K562 (cell line): ENCODE data around the gene CCDC167. TPM values are rescaled to one million over a fixed set of nuclear protein-coding genes. Genes with fewer than 3 reads are reported as not detected.

Experiments used
- ATAC-seq: fragments of 200-7000 bp; cut with Tn5 transposase; 3 replicates; pipeline ENCODE4 v1.9.1; 2020; ENCODE audit warnings: moderate library complexity
- BruUV-seq: library from RNA; stranded (reverse); fragments of 400-500 nt; replicated peaks from 2 replicates; lab custom pipeline; 2021; lab: Mats Ljungman, UMichigan
- CTCF ChIA-PET: fragments of 300-600 bp; formaldehyde crosslinking; extraction: SDS; loops from one replicate; lab custom pipeline; 2021; ENCODE audit warnings: low intra/inter-chr PET ratio; lab: Yijun Ruan, JAX
- POLR2A ChIA-PET: fragments of 300-600, 350-650 bp; sonication (Branson Sonifier 250); formaldehyde crosslinking; extraction: SDS; loops from one replicate; lab custom pipeline; 2021; ENCODE audit warnings: antibody characterized with exemption, inconsistent platforms; lab: Yijun Ruan, JAX
- DNase-seq, 4 experiments: peaks; one replicate each; pipeline versions ENCODE4 v3.0.0 to v3.0.0-alpha.2; 2011 to 2018; ENCODE audit warnings: low spot score in 3 of 4, mixed read lengths in 3 of 4; ENCODE audit errors: extremely low read depth in 1 of 4
- FAIRE-seq: peaks from 2 replicates; lab custom pipeline; 2011; peaks lifted over from hg19 to GRCh38; lab: Jason Lieb, UNC
- H2AFZ ChIP-seq: 2 replicates; pipeline ENCODE4 v1.6.0; 2011; ENCODE audit warnings: low read depth, low read length, control low read depth, inconsistent platforms
- H3K27ac ChIP-seq: fragments of 200-600 bp; 3 replicates; pipeline ENCODE4 v1.8.0; 2011; ENCODE audit warnings: low read depth, mild to moderate bottlenecking, control low read depth, inconsistent platforms, low read length, moderate library complexity, mixed read lengths; ENCODE audit errors: extremely low read depth
- H3K27me3 ChIP-seq, 2 experiments: fragments of 300-600 bp in 1 of 2; 2 replicates in 1 of 2; 3 replicates in 1 of 2; pipeline versions ENCODE4 v1.6.0 to v1.8.0; 2011; ENCODE audit warnings: inconsistent platforms in 2 of 2, low read length in 2 of 2, mild to moderate bottlenecking in 1 of 2, mixed read lengths in 1 of 2, moderate library complexity in 1 of 2; ENCODE audit not compliant: control insufficient read depth in 2 of 2, insufficient read depth in 2 of 2
- H3K36me3 ChIP-seq: fragments of 300-600 bp; 3 replicates; pipeline ENCODE4 v1.8.0; 2011; ENCODE audit warnings: mild to moderate bottlenecking, low read length, inconsistent platforms; ENCODE audit not compliant: control insufficient read depth, insufficient read depth
- H3K4me1 ChIP-seq, 2 experiments: fragments of 200-600 bp in 1 of 2; replicated peaks in 1 of 2; 2 replicates in 1 of 2; 3 replicates in 1 of 2; pipeline versions ENCODE4 v1.5.1 to v1.8.0; 2011; ENCODE audit warnings: inconsistent platforms in 2 of 2, low read length in 2 of 2, mild to moderate bottlenecking in 1 of 2, mixed read lengths in 1 of 2, moderate library complexity in 1 of 2; ENCODE audit not compliant: control insufficient read depth in 2 of 2, insufficient read depth in 2 of 2
- H3K4me2 ChIP-seq: 2 replicates; pipeline ENCODE4 v1.6.1; 2011; ENCODE audit warnings: low read length, control low read depth, inconsistent platforms, mixed read lengths; ENCODE audit not compliant: insufficient read depth
- H3K4me3 ChIP-seq: fragments of 200-600 bp; sonication (generic), shearing (Covaris generic); 2 replicates; pipeline ENCODE4 v1.5.1; 2016; ENCODE audit warnings: control low read depth, inconsistent platforms
- H3K79me2 ChIP-seq: fragments of 200-600 bp; 3 replicates; pipeline ENCODE4 v1.8.0; 2011; ENCODE audit warnings: low read length, inconsistent platforms; ENCODE audit not compliant: control insufficient read depth, insufficient read depth
- H3K9ac ChIP-seq, 2 experiments: 2 replicates each; pipeline versions ENCODE4 v1.6.0 to v1.6.1; 2011; ENCODE audit warnings: low read depth in 2 of 2, low read length in 2 of 2, control low read depth in 1 of 2, inconsistent platforms in 1 of 2, mild to moderate bottlenecking in 1 of 2, mixed read lengths in 1 of 2; ENCODE audit not compliant: insufficient read depth in 1 of 2
- H3K9me1 ChIP-seq: one replicate; pipeline ENCODE4 v1.6.0; 2011; ENCODE audit warnings: inconsistent platforms, mild to moderate bottlenecking, low read length, moderate library complexity; ENCODE audit not compliant: control insufficient read depth, insufficient read depth
- H3K9me3 ChIP-seq: replicated peaks from 2 replicates; pipeline ENCODE4 v1.5.1; 2011; ENCODE audit warnings: low read depth, low read length, inconsistent platforms; ENCODE audit not compliant: control insufficient read depth, insufficient read depth
- H4K20me1 ChIP-seq: replicated peaks from 2 replicates; pipeline ENCODE4 v1.6.1; 2011; ENCODE audit warnings: low read length, inconsistent platforms, mixed read lengths; ENCODE audit not compliant: control insufficient read depth, insufficient read depth
- ARID1B ChIP-seq: fragments of 450-650 bp; IDR thresholded peaks from 2 replicates; pipeline ENCODE4 v1.6.1; 2016; ENCODE audit warnings: antibody characterized with exemption, mild to moderate bottlenecking, inconsistent platforms
- PCBP2 ChIP-seq: fragments of 200-400 bp; formaldehyde crosslinking; IDR thresholded peaks from 2 replicates; pipeline ENCODE4 v1.6.1; 2018; ENCODE audit warnings: low read length, low read depth, mild to moderate bottlenecking, moderate library complexity; ENCODE audit not compliant: poor library complexity, severe bottlenecking
- SMAD3 ChIP-seq: fragments of 450-650 bp; formaldehyde crosslinking; conservative IDR thresholded peaks from 2 replicates; pipeline ENCODE4 v1.4.0; 2020; ENCODE audit warnings: mild to moderate bottlenecking
- WGBS: fragments of 100-300 bp; shearing (Covaris generic); methylation state at CpG from one replicate; pipeline ENCODE4 v1.1.6; 2016; ENCODE audit warnings: low coverage, mixed read lengths; ENCODE audit not compliant: insufficient coverage; ENCODE audit errors: missing lambda C conversion rate; 5-methylcytosine and 5-hydroxymethylcytosine counted together
- in situ Hi-C: fragments of 300-500 bp; cut with MboI; formaldehyde crosslinking; loops from 4 replicates; pipeline ENCODE4 v1.15.0; 2018; ENCODE audit warnings: inconsistent platforms, mixed read lengths
- intact Hi-C: fragments of 100-400 bp; cut with micrococcal nuclease; formaldehyde crosslinking; loops from 2 replicates; pipeline ENCODE4 v1.14.2; 2022
- polyA plus RNA-seq, 8 experiments: library from polyadenylated mRNA; depleted of rRNA in 4 of 8; stranded (reverse) in 5 of 8; unstranded in 3 of 8; fragments of >200 nt; fragmentation: Nextera tagmentation in 2 of 8; fragmentation: Illumina TruSeq in 1 of 8; extraction: Ambion mirVana in 2 of 8; extraction: Trizol in 1 of 8; gene quantifications; 2 replicates each; pipeline versions ENCODE4 v1.2.1 to v1.2.3, GENCODE V29; 2011 to 2014; ENCODE audit warnings: inconsistent platforms in 1 of 8, missing spikeins in 1 of 8
- total RNA-seq, 7 experiments: library from RNA; depleted of rRNA in 6 of 7; stranded (reverse); fragments of >200 nt in 6 of 7; fragmentation: Illumina TruSeq in 2 of 7; extraction: Trizol in 2 of 7; gene quantifications; 2 replicates each; pipeline versions ENCODE4 v1.2.1 to v1.2.3, GENCODE V29; 2011 to 2021; ENCODE audit warnings: low replicate concordance in 1 of 7
- TF ChIP-seq, protein P1 (sequence below): fragments of 250-450 bp; sonication (Bioruptor Pico); IDR thresholded peaks from 2 replicates; pipeline ENCODE4 v1.9.0; 2021; ENCODE audit warnings: mild to moderate bottlenecking
- TF ChIP-seq, protein P2 (sequence below): fragments of 450-650 bp; conservative IDR thresholded peaks from 2 replicates; pipeline ENCODE4 v1.6.1; 2016; ENCODE audit warnings: missing genetic modification characterization, low read depth, mild to moderate bottlenecking, missing compliant biosample characterization, moderate library complexity
- TF ChIP-seq, protein P3 (sequence below): fragments of 450-650 bp; IDR thresholded peaks from 2 replicates; pipeline ENCODE4 v1.6.1; 2016
- TF ChIP-seq, protein P4 (sequence below): fragments of 250-450 bp; sonication (Bioruptor Pico); IDR thresholded peaks from 2 replicates; pipeline ENCODE4 v1.5.0; 2021; ENCODE audit warnings: mild to moderate bottlenecking, borderline replicate concordance

Gene CCDC167
- total and polyA plus RNA-seq, 9 of the 15 experiments (the other 6 are each of a cell fraction or from before 2014, with no cell fraction given) = 26.0 to 114 (median 45.2) TPM

DNA sequence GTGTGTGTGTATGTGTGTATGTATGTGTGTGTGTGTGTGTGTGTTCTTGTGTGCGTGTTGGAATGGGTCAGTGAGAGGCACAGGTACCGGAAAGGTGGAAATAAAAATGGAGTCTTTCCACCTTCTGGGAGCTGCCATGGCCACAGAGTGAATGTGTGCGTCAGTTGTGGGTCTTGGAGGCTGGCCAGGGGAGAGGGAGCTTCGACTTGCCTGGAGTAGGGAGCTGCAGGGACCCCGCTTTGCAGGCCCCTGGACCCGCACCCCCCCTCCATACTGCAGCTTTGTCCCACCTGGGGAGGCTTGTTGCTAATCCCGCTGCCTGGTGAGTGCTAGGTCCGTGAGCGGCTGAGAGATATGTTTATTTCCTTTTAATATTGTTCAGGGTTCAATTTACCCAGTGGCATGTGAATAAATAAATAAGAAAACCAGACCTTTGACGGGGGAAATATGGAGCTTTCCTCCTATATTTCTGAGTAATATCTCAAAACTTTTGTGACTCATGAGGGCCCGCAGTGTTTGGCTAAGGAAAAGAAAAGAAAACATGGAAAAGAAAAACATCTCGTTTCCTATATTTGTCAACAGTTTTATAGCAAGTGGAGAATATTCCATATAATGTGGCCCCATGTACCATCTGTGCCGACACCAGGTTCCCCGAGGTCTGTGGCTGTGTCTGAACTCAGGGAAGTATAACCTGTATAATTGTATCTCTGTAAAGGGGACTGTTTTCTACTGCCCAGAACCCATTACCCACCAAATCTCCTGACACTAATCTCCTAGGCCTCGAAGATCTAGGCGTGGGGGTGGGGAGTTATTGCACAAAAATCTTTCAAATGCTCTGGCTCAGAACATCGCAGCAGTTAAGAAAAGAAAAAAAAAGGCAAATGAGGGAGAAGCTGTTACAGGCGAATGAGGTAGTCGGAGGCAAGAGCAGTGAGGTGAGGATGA, 24.6 kb upstream of the CCDC167 start:
- Histone ChIP-seq H3K4me1 (no peaks in the 10 kb centered on the region), H3K4me2 (no peak overlapping the region), H2AFZ (no peak overlapping the region), H3K4me3 (no peak overlapping the region), H3K27ac (no peak overlapping the region), H3K36me3 (no peaks in the 10 kb centered on the region), H3K9me1 (no peaks in the 10 kb centered on the region), H3K9me3 (no peaks in the 10 kb centered on the region), H3K79me2 (no peaks in the 10 kb centered on the region), H4K20me1 (no peaks in the 10 kb centered on the region), H3K27me3 (peaks cover 41 to 65% of the 10 kb centered on the region in 2 experiments), H3K9ac (no peak overlapping the region)
- ChIA-PET POLR2A (interaction anchor here (0.6 to 1.3 kb wide), 4 partner anchors 12 to 1992 kb away, joined by 3 to 4 read pairs (median 4); no protein-coding TSS in a partner anchor), CTCF (no interaction called here)
- FAIRE-seq = no peak
- TF ChIP-seq, protein P1, sequence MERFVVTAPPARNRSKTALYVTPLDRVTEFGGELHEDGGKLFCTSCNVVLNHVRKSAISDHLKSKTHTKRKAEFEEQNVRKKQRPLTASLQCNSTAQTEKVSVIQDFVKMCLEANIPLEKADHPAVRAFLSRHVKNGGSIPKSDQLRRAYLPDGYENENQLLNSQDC (CRISPR knock-in tag) = no peak
- under 1% methylated on average over 17 of the region's 19 CpGs for WGBS
- intact Hi-C loops = no loop called here
- no TSS peak for BruUV-seq
- ATAC-seq = no peak
- in situ Hi-C loops = no loop called here
- DNase-seq = no peak

DNA sequence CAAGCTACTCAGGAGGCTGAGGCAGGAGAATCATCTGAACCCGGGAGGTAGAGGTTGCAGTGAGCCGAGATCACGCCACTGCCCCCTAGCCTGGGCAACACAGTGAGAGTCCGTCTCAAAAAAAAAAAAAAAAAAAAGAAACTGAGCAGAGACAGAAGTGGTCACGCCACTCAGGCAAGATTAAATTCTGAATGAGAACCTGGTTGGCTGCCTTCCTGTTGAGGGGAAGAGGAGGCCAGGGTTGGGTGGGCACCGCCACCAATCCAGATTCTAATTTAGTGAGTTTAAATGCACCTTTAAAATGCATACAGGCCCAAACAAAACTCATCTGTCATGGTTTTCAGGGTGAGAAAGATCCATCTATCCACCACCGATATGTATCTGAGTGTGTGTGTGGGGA, 23.7 kb upstream of the CCDC167 start:
- FAIRE-seq (no peak), ATAC-seq (no peak), DNase-seq (no peak)
- H3K79me2 ChIP-seq = no peaks in the 10 kb centered on the region
- H3K9me3 ChIP-seq = no peaks in the 10 kb centered on the region
- no peak overlapping the region for H3K9ac ChIP-seq
- no peaks in the 10 kb centered on the region for H4K20me1 ChIP-seq
- ChIA-PET POLR2A (no interaction called here), CTCF (no interaction called here)
- BruUV-seq = no TSS peak
- no peak overlapping the region for H3K27ac ChIP-seq
- intact Hi-C loops (no loop called here), in situ Hi-C loops (no loop called here)
- no peak overlapping the region for H3K4me3 ChIP-seq
- no peaks in the 10 kb centered on the region for H3K4me1 ChIP-seq
- no peak overlapping the region for H3K4me2 ChIP-seq
- no peaks in the 10 kb centered on the region for H3K9me1 ChIP-seq
- no peaks in the 10 kb centered on the region for H3K36me3 ChIP-seq
- peaks cover 36 to 65% of the 10 kb centered on the region in 2 experiments; a peak in 4 of 5 replicates for H3K27me3 ChIP-seq
- WGBS = 1% methylated on average over 7 of the region's 7 CpGs
- H2AFZ ChIP-seq = no peak overlapping the region
- TF ChIP-seq, protein P2, sequence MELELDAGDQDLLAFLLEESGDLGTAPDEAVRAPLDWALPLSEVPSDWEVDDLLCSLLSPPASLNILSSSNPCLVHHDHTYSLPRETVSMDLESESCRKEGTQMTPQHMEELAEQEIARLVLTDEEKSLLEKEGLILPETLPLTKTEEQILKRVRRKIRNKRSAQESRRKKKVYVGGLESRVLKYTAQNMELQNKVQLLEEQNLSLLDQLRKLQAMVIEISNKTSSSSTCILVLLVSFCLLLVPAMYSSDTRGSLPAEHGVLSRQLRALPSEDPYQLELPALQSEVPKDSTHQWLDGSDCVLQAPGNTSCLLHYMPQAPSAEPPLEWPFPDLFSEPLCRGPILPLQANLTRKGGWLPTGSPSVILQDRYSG = no peak
- TF ChIP-seq SMAD3 = no peak
- no peak for TF ChIP-seq PCBP2
- TF ChIP-seq, protein P3, sequence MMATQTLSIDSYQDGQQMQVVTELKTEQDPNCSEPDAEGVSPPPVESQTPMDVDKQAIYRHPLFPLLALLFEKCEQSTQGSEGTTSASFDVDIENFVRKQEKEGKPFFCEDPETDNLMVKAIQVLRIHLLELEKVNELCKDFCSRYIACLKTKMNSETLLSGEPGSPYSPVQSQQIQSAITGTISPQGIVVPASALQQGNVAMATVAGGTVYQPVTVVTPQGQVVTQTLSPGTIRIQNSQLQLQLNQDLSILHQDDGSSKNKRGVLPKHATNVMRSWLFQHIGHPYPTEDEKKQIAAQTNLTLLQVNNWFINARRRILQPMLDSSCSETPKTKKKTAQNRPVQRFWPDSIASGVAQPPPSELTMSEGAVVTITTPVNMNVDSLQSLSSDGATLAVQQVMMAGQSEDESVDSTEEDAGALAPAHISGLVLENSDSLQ = no peak
- TF ChIP-seq ARID1B = no peak
- TF ChIP-seq, protein P4, sequence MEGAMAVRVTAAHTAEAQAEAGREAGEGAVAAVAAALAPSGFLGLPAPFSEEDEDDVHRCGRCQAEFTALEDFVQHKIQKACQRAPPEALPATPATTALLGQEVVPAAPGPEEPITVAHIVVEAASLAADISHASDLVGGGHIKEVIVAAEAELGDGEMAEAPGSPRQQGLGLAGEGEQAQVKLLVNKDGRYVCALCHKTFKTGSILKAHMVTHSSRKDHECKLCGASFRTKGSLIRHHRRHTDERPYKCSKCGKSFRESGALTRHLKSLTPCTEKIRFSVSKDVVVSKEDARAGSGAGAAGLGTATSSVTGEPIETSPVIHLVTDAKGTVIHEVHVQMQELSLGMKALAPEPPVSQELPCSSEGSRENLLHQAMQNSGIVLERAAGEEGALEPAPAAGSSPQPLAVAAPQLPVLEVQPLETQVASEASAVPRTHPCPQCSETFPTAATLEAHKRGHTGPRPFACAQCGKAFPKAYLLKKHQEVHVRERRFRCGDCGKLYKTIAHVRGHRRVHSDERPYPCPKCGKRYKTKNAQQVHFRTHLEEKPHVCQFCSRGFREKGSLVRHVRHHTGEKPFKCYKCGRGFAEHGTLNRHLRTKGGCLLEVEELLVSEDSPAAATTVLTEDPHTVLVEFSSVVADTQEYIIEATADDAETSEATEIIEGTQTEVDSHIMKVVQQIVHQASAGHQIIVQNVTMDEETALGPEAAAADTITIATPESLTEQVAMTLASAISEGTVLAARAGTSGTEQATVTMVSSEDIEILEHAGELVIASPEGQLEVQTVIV (CRISPR knock-in tag) = no peak
